H9 (cell line): ENCODE measurements around the gene GALNT17. TPM values are rescaled to one million over a fixed set of nuclear protein-coding genes. Genes with fewer than 3 reads are reported as not detected.

Experiments used
- DNase-seq: peaks from one replicate; pipeline ENCODE4 v3.0.0-alpha.2; 2017
- H2AFZ ChIP-seq: one replicate; pipeline ENCODE4 v1.6.1; 2013; ENCODE audit warnings: mild to moderate bottlenecking, low read length, control low read depth, moderate library complexity
- H2AK5ac ChIP-seq: 2 replicates; pipeline ENCODE4 v1.6.1; 2013; ENCODE audit warnings: low read length, control low read depth, mixed read lengths; ENCODE audit not compliant: insufficient read length
- H2BK120ac ChIP-seq: one replicate; pipeline ENCODE4 v1.6.1; 2013; ENCODE audit warnings: low read depth, mild to moderate bottlenecking, low read length, control low read depth, inconsistent platforms; ENCODE audit not compliant: poor library complexity, severe bottlenecking
- H2BK12ac ChIP-seq: 2 replicates; pipeline ENCODE4 v1.6.1; 2013; ENCODE audit warnings: low read length, control low read depth, mixed read lengths, low read depth; ENCODE audit not compliant: insufficient read length
- H2BK15ac ChIP-seq: 2 replicates; pipeline ENCODE4 v1.6.1; 2013; ENCODE audit warnings: low read depth, low read length, control low read depth
- H2BK20ac ChIP-seq: one replicate; pipeline ENCODE4 v1.6.1; 2013; ENCODE audit warnings: low read depth, mild to moderate bottlenecking, low read length, control low read depth, inconsistent platforms; ENCODE audit not compliant: poor library complexity, severe bottlenecking
- H2BK5ac ChIP-seq: 2 replicates; pipeline ENCODE4 v1.6.1; 2013; ENCODE audit warnings: low read length, control low read depth, mixed read lengths; ENCODE audit not compliant: insufficient read length
- H3K14ac ChIP-seq: 2 replicates; pipeline ENCODE4 v1.6.1; 2013; ENCODE audit warnings: low read length, control low read depth; ENCODE audit not compliant: insufficient read depth
- H3K18ac ChIP-seq: 2 replicates; pipeline ENCODE4 v1.6.1; 2013; ENCODE audit warnings: low read depth, mild to moderate bottlenecking, mixed read lengths, low read length, control low read depth; ENCODE audit not compliant: insufficient read length
- H3K23ac ChIP-seq: 2 replicates; pipeline ENCODE4 v1.6.1; 2013; ENCODE audit warnings: low read length, control low read depth, mixed read lengths, low read depth; ENCODE audit not compliant: insufficient read length
- H3K23me2 ChIP-seq: 2 replicates; pipeline ENCODE4 v1.6.1; 2013; ENCODE audit warnings: low read depth, mild to moderate bottlenecking, mixed read lengths, low read length, control low read depth; ENCODE audit not compliant: insufficient read length, poor library complexity, severe bottlenecking
- H3K27ac ChIP-seq: 2 replicates; pipeline ENCODE4 v1.5.1; 2013; ENCODE audit warnings: low read length, control low read depth, mixed read lengths, low read depth; ENCODE audit not compliant: insufficient read length
- H3K27me3 ChIP-seq: 2 replicates; pipeline ENCODE4 v1.6.1; 2013; ENCODE audit warnings: low read length, control low read depth, inconsistent platforms; ENCODE audit not compliant: insufficient read depth
- H3K4ac ChIP-seq: 2 replicates; pipeline ENCODE4 v1.6.1; 2013; ENCODE audit warnings: low read depth, mild to moderate bottlenecking, control low read depth, inconsistent platforms, low read length, moderate library complexity
- H3K4me1 ChIP-seq: 2 replicates; pipeline ENCODE4 v1.6.1; 2013; ENCODE audit warnings: low read length, control low read depth, inconsistent platforms; ENCODE audit not compliant: insufficient read depth
- H3K4me2 ChIP-seq: 2 replicates; pipeline ENCODE4 v1.6.1; 2013; ENCODE audit warnings: low read length, control low read depth, mixed read lengths; ENCODE audit not compliant: insufficient read length, insufficient read depth
- H3K56ac ChIP-seq: 2 replicates; pipeline ENCODE4 v1.6.1; 2013; ENCODE audit warnings: low read depth, mild to moderate bottlenecking, mixed read lengths, low read length, control low read depth; ENCODE audit not compliant: insufficient read length
- H3K79me1 ChIP-seq: 2 replicates; pipeline ENCODE4 v1.6.1; 2013; ENCODE audit warnings: low read depth, mild to moderate bottlenecking, moderate library complexity, low read length, control low read depth, inconsistent platforms; ENCODE audit not compliant: insufficient read depth, poor library complexity, severe bottlenecking
- H3K79me2 ChIP-seq: 2 replicates; pipeline ENCODE4 v1.6.1; 2013; ENCODE audit warnings: low read length, control low read depth, inconsistent platforms; ENCODE audit not compliant: insufficient read depth
- H3K9ac ChIP-seq: 2 replicates; pipeline ENCODE4 v1.6.1; 2013; ENCODE audit warnings: low read length, control low read depth, mixed read lengths; ENCODE audit not compliant: insufficient read length; ENCODE audit errors: extremely low read depth
- H3K9me3 ChIP-seq: one replicate; pipeline ENCODE4 v1.6.1; 2013; ENCODE audit warnings: low read depth, low read length, inconsistent platforms; ENCODE audit not compliant: control insufficient read depth
- H3T11ph ChIP-seq: one replicate; pipeline ENCODE4 v1.6.1; 2013; ENCODE audit warnings: mild to moderate bottlenecking, low read length, control low read depth, inconsistent platforms
- H4K20me1 ChIP-seq: one replicate; pipeline ENCODE4 v1.6.1; 2013; ENCODE audit not compliant: control insufficient read depth, insufficient read length, insufficient read depth
- H4K5ac ChIP-seq: 2 replicates; pipeline ENCODE4 v1.6.1; 2013; ENCODE audit warnings: low read depth, mild to moderate bottlenecking, mixed read lengths, low read length, control low read depth; ENCODE audit not compliant: insufficient read length
- H4K8ac ChIP-seq: replicated peaks from 2 replicates; pipeline ENCODE4 v1.6.1; 2013; ENCODE audit warnings: low read length, control low read depth, mixed read lengths, low read depth; ENCODE audit not compliant: insufficient read length
- H4K91ac ChIP-seq: 2 replicates; pipeline ENCODE4 v1.6.1; 2013; ENCODE audit warnings: low read depth, mild to moderate bottlenecking, moderate library complexity, mixed read lengths, low read length, control low read depth; ENCODE audit not compliant: insufficient read length
- H3K27ac Mint-ChIP-seq, 3 experiments: 2 replicates in 2 of 3; 3 replicates in 1 of 3; pipeline ENCODE4 v1.8.0; 2020 to 2021; ENCODE audit warnings: mixed read lengths in 3 of 3, mild to moderate bottlenecking in 1 of 3, moderate library complexity in 1 of 3
- H3K27me3 Mint-ChIP-seq: 2 replicates; pipeline ENCODE4 v1.8.0; 2021; ENCODE audit warnings: low read depth, mild to moderate bottlenecking, moderate library complexity, mixed read lengths
- H3K36me3 Mint-ChIP-seq, 3 experiments: 2 replicates in 2 of 3; 3 replicates in 1 of 3; pipeline ENCODE4 v1.8.0; 2020 to 2021; ENCODE audit warnings: low read depth in 3 of 3, mixed read lengths in 3 of 3; ENCODE audit not compliant: insufficient read depth in 1 of 3
- H3K4me1 Mint-ChIP-seq, 2 experiments: 2 replicates each; pipeline ENCODE4 v1.8.0; 2020; ENCODE audit warnings: mixed read lengths in 2 of 2
- H3K4me3 Mint-ChIP-seq, 2 experiments: 2 replicates in 1 of 2; 3 replicates in 1 of 2; pipeline ENCODE4 v1.8.0; 2020 to 2021; ENCODE audit warnings: mild to moderate bottlenecking in 2 of 2, mixed read lengths in 2 of 2, moderate library complexity in 1 of 2
- H3K9me3 Mint-ChIP-seq, 2 experiments: 2 replicates in 1 of 2; 3 replicates in 1 of 2; pipeline ENCODE4 v1.8.0; 2020; ENCODE audit warnings: mild to moderate bottlenecking in 2 of 2, mixed read lengths in 2 of 2, moderate library complexity in 1 of 2
- WGBS: extraction: QIAGEN DNeasy Blood & Tissue Kit; methylation state at CpG from one replicate; pipeline ENCODE4 v1.1.7; 2013; ENCODE audit warnings: missing lambda C conversion rate, low lambda C conversion rate, mixed read lengths; ENCODE audit not compliant: insufficient read length; ENCODE audit errors: extremely low coverage; 5-methylcytosine and 5-hydroxymethylcytosine counted together
- total RNA-seq: library from RNA; stranded (reverse); gene quantifications from 2 replicates; pipeline ENCODE4 v1.2.1, GENCODE V29; 2021
- TF ChIP-seq, protein P1 (sequence below): fragments of 200-600 bp; sonication (generic); conservative IDR thresholded peaks from 3 replicates; pipeline ENCODE4 v1.8.0; 2021; ENCODE audit warnings: antibody characterized with exemption, mild to moderate bottlenecking

The GALNT17 gene
- total RNA-seq, 1 experiment from 2014 or later: 43.2 TPM

DNA sequence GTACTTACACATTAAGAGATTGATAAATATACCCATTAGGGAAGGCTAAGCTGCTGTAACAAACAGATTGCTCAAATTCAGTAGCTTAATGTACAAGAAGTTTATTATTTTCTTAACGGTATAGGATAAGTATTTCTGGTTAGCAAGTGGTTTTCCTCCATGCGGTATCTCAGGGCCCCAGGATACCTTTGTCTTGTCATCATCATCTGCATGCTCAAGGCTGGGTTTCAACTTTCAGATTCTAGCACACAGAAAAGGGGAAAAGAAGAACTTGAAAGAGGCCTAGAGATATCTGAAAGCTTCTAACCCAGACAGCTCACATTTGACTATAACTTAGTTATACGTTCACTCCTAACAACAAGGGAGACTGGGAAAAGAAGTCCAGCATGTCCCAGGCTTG is 11.8 kb upstream of the GALNT17 start:
- Mint-ChIP-seq H3K9me3 (peaks cover 2 to 3% of the 10 kb centered on the region in 2 experiments; a peak in 3 of 5 replicates), H3K4me1 (peaks cover 6 to 13% of the 10 kb centered on the region in 2 experiments; a peak in 3 of 4 replicates), H3K36me3 (peaks cover 0 to under 1% (median 0%) of the 10 kb centered on the region in 3 experiments; a peak in 2 of 7 replicates), H3K4me3 (no peak overlapping the region), H3K27me3 (peaks cover 3% of the 10 kb centered on the region; the same call in 1 of the 2 replicates), H3K27ac (no peak overlapping the region)
- TF ChIP-seq, protein P1, sequence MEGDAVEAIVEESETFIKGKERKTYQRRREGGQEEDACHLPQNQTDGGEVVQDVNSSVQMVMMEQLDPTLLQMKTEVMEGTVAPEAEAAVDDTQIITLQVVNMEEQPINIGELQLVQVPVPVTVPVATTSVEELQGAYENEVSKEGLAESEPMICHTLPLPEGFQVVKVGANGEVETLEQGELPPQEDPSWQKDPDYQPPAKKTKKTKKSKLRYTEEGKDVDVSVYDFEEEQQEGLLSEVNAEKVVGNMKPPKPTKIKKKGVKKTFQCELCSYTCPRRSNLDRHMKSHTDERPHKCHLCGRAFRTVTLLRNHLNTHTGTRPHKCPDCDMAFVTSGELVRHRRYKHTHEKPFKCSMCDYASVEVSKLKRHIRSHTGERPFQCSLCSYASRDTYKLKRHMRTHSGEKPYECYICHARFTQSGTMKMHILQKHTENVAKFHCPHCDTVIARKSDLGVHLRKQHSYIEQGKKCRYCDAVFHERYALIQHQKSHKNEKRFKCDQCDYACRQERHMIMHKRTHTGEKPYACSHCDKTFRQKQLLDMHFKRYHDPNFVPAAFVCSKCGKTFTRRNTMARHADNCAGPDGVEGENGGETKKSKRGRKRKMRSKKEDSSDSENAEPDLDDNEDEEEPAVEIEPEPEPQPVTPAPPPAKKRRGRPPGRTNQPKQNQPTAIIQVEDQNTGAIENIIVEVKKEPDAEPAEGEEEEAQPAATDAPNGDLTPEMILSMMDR: no peak
- Histone ChIP-seq H2AK5ac (no peak overlapping the region), H2BK15ac (no peak overlapping the region), H3K27me3 (no peaks in the 10 kb centered on the region), H3K4me1 (no peaks in the 10 kb centered on the region), H2BK5ac (no peak overlapping the region), H3K9me3 (no peaks in the 10 kb centered on the region), H4K8ac (no peak overlapping the region), H3K4me2 (no peak overlapping the region), H2BK120ac (no peak overlapping the region), H3K27ac (no peak overlapping the region), H4K5ac (no peak overlapping the region), H3T11ph (no peak overlapping the region), H3K79me1 (no peaks in the 10 kb centered on the region), H3K14ac (no peak overlapping the region), H3K4ac (no peak overlapping the region), H3K9ac (no peak overlapping the region), H2AFZ (no peak overlapping the region), H4K20me1 (no peaks in the 10 kb centered on the region), H4K91ac (no peak overlapping the region), H3K79me2 (no peaks in the 10 kb centered on the region), H3K23ac (no peak overlapping the region), H2BK12ac (no peak overlapping the region), H3K56ac (no peak overlapping the region), H3K23me2 (no peaks in the 10 kb centered on the region), H2BK20ac (no peak overlapping the region), H3K18ac (no peak overlapping the region)
- WGBS: no CpG with 5 or more reads among the region's 3 CpGs
- no peak for DNase-seq
